UCSD-AML1 (cell line): Measurements from ENCODE around the gene VDR.

ENCODE experiments used
- DNase-seq: peaks from one replicate; lab custom pipeline; 2025; ENCODE audit not compliant: unreplicated experiment; lab: John Stamatoyannopoulos, UW

The VDR gene

GRCh38 chr12:47894652-47895051 lies 10.1 kb downstream of the VDR start:
- no peak for DNase-seq

- no peak for DNase-seq
Measured at GRCh38 chr12:47894068-47894467, 10.7 kb downstream of the VDR start.

DNA sequence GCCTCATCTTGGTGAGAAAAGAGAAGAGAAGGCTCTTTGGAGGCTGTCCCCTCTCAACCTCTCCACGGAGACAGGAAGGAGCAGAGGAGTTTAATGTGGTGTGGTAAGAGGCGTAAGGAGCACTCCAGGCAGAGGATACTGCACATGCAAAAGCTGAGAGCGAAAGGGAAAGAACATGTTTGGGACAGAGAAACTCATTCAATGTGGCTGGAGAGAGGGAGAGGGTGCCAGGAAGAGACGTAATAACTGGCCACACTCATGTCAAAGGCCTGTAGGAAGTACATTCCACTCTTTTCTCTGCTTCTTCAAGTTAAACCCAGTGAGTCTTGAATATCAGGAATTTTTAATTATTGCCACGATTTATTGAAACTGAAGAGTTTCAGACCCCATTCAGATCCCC lies 12.0 kb downstream of the VDR start:
- DNase-seq = no peak

- DNase-seq = no peak
Measured at GRCh38 chr12:47891356-47891755, 13.4 kb downstream of the VDR start.

DNA sequence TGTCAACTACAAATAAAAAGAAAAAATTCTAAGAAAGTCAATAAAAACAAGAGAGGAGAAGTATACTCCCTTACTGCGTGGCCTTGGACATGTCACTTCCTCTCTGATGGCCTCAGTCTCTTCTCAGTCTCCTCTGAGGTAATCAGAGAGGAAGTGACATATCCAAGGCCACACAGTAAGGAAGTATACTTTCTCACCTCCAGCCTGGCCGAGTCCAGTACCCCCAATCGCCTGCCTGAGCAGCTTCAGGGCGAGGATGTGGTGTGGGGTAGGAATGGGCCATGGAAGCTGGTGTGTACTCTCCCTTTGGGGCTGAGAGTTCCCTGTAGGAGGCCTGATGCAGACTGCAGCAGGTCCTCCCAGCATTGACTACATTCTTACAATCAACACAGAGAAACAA lies 15.8 kb downstream of the VDR start:
- DNase-seq = peak; percentile 33

DNA sequence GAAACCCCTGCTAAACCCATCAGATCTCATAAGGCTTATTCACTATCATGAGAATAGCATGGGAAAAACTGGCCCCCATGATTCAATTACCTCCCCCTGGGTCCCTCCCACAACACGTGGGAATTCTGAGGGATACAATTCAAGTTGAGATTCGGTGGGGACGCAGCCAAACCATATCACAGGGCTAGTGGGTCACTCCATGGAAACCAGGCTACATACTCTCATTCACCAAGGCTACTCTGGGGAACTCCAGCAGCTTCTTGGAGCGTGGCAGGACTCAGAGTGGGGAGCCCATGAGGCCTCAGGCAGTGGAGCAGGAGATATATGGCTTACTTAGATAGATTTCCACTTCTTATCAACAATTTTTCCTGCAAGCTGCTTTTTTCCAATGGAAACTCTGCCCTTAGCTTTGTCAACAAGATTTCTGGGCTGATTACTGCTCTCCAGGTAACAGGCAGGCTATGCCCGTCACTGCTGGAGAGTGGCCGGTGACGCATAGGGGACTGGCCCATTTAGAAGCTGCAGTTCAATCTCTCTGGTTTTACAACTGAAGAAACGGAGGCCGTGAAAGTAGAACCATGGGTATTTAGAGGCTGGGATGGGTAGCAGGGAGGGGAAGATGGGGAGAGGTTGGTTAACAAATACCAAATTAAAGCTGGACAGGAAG lies 16.5 kb downstream of the VDR start:
- no peak for DNase-seq

DNA sequence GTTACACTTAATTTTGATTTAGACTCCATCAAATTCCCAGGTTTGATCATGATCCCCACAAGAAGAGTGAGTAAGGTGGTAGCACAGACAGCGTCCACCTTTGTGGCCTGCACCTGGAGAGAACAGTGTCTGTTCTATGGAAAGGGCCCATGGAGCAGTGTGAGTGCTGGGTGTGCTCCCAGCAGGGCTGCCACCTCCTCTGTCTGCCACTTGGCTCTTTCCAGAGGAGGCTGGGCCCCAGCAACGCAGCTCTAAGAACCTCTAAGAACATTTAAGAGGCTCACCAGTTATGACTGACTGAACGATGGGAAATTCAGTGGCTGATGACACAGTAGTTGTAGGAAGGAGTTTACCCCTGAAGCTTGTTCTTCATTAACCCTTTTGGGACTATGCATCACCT lies 17.3 kb downstream of the VDR start:
- DNase-seq = no peak

GRCh38 chr12:47886510-47887240 lies 18.1 kb downstream of the VDR start:
- no peak for DNase-seq

DNA sequence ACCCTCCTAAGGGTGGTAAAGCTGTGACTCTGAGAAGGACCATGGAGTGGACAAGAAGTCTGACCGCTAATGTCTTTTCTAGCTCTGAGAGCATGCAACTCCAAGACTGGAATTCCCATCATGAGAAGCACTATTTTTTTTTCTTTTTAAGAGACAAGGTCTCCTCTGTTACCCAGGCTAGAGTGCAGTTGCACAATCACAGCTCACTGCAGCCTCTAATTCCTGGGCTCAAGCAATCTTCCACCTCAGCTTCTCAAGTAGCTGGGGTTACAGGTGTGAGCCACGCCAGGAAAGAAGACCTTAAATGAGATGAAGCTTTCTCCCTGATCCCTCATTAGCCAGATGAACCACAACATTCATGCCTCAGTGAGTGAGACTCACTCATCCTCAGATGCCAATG lies 19.2 kb downstream of the VDR start:
- DNase-seq = no peak

- DNase-seq = peak; percentile 43
Measured at GRCh38 chr12:47885012-47885501, 19.7 kb downstream of the VDR start.

- no peak for DNase-seq
Measured at GRCh38 chr12:47884501-47884900, 20.3 kb downstream of the VDR start.

DNA sequence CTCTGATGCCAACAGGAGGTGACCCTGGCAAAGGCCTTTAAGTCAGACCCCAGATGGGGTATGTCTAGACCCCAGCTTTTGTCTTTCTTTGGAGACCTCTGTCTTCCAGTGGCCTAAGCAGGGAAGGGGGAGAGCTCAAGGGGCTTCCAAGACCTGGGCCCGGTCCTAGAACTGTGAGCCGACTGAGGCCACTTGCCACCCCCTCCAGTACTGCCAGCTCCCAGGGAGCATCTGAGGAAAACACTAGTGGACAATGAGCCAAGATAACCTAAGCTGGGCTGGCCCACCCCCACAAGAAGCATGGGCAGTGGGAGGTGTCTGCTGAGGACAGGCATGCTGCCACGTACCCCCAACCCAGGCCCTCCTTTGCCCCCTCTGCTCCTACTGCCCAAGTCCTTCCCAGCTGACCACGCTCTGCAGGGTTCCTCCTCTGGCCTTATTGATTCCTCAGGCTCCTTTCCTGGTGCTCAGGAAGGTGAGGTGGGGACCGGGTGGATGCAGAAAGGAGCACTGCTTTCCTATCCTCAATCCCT lies 21.1 kb downstream of the VDR start:
- DNase-seq = no peak

DNA sequence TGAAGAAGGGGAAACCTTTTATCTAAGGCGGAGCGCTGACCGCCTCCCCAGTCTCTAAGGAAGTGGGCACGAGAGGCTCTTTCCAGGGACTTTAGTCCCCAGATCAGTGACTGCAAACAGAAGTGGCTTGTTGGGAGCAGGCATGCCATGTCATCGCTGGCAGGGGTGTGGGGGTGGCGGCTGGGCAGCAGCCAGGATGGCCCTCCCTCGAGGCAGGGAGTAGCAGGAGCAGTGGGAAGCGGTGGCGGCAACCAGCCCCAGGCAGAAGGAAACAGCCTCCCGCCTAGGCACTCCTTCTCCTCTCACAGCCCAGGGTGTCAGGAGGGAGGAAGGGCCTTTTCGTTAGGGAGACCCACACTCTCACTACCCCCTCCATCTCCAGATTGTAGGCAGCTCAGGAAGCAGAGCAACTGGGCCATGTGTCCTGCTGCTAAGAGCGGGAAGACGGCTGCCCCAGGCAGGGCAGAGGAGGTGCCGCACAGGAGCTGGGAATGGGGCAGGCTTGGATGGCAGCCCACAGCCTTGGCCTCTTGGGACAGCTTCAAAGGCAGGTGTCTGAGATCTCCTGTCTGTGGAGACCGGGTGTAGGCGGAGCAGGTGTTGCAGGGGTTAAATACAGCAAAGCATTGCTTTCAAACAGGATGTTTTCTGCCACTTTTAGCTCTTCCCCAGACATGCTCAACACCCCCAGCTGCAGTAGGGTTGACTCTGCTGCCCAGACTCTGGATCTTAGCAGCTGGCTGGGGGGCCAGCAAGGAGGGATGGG lies 21.8 kb downstream of the VDR start:
- DNase-seq = peak; percentile 68

DNA sequence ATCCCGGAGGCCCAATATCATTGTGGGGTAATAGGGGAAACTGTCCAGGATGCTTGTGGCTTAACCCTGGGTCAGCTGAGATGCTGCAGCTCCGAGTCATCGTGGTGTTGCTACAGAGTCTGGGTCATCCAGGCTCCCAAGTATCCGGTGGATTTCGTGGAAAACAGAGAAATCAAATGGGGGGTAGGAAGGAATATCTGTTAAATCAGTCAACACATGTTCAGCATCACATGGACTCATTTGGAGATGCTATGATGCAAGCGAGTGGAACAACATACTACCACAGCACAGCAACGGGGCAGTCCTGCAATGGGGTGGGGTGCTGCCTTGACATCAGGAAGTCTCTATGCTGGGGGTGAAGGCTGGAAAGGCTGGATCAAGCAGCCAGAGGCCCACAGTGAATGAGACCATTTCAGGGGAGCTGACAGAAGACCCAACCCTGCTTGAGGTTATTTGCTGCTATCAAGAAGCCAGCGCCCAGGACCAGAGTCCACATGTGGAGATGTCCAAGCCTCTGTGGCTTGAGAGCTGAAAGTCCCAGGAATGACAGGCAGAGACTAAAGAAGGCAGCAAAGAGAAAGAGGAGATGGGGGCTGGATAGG lies 22.9 kb downstream of the VDR start:
- DNase-seq = peak; percentile 67

- DNase-seq = no peak
Measured at GRCh38 chr12:47881051-47881450, 23.7 kb downstream of the VDR start.

- no peak for DNase-seq
Measured at GRCh38 chr12:47878918-47879481, 25.8 kb downstream of the VDR start.

GRCh38 chr12:47878293-47878917 lies 26.4 kb downstream of the VDR start:
- DNase-seq = no peak

DNA sequence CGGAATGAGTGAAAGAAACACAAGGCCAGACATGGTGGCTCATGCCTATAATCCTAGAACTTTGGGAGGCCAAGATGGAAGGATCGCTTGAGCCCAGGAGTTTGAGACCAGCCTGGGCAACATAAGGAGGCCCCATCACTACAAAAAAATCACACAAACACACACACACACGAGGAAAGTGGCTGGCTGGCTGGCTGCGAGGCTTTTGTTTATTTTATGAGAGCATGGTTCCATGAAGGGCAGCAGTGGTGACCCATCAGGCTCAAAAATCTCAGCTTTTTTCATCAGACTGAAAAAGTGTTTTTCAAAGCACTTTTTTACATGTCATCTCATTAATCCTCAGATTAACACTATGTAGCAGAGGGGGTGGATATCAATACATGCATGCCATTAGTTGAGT lies 27.7 kb downstream of the VDR start:
- DNase-seq = no peak

GRCh38 chr12:47876440-47876960 lies 28.3 kb downstream of the VDR start:
- no peak for DNase-seq

DNA sequence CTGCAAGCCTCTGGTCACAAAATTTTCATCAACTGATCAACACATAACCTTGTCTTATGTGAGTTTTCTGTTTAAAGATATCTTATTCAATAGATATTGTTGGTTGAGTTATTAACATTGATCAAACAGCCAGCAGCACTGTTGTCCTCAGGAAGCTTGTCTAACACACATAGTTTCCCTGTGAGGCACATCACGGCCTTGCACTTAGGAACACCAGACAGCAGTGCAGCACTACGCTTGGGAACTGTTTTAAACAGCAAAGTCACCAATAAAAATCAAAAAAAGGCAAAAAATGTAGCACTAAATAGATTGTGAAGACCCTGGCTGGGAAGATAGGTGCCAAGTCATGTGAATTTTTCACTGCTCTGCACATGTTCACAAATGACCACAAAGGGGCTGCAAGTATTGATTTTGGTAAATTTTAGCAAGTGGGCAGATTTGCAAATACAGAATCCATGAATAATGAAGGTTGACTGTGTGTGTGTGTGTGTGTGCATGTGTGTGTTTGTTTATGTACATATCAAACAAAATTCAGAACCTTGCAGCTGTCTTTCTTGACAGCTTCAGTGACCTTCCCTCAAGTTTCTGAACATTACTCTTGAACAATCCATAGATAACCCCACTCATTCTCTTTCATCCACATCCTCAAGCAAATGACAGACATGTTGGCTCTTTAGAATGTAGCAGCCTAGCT lies 28.9 kb downstream of the VDR start:
- no peak for DNase-seq
